Measurements from ENCODE around the gene CPO.

Gene CPO

GRCh38 chr2:206974551-206974950 lies 35.2 kb downstream of the CPO start:
- no peak for DNase-seq

DNA sequence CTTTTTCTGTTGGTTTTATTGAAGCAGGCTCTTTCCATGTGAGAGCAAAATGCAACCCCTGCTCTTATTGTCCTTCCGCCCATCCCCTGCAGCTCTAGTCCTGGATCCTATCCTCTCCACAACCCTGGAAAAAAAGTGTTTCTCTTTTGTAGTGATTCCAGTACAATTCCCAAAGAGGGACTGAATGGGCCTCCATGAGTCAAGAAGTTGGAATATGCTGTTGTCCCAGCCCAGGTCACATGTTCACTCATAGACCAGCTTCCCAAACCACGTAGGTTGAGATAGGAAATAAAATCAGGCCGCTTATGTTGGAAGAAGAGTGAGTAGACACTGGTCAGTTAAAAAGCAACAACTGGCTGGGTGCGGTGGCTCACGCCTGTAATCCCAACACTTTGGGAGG lies 39.4 kb downstream of the CPO start:
- DNase-seq, result no peak

DNA sequence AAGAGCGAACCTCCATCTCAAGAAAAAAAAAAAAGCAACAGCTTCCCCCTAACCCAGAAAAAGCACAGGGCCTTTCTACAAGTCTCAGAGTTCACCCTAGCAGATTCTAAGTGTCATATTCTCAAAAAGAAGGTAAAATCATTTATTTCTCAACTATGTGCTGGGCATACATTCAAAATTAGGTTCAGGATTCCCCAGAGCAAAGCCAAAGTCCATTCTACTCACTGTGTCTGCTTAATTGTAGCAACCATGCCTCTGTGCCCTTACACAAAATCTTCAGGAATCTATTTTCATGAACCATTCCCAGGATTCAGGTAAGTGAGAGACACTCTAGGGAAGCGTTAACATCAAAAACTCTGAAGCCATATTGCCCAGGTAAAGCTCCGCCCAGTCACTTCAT lies 40.0 kb downstream of the CPO start:
- DNase-seq, result no peak

DNA sequence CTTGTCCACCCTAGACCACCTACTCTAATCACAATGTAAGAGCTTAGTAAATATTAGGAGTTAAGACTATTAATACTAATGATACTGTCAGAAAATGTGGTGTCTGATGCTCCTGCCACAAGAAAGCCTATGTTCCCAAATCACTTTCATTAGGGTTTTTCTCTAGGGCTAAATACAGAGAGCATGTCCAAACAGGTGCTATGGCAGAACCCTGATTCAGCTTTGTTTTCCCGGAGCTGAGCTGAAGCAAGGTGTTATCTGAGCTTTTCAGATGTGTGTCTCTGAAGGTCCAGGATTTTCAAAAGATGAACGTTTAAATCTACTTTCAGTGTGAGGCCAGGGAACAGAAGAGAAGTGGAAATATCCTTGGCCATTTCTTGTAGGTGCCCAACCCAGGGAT lies 40.6 kb downstream of the CPO start:
- no peak for DNase-seq

DNA sequence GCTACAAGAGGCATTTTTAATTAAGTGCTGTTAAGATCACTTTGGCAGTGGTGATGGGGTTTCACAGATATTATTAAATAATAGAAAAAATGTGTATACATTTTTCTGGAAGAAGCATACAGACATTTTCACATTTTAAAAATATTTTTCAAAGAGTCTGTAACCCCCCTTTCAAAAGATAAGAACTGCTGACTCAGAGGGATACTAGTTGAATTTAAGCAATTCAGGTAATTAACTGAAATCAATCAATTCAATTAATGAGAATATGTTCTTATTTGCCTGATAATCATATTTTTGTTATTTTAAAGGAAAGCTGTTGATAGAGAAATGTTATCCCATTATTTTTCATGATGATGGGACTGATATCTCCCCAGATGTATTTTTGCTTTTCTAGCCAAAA lies 41.1 kb downstream of the CPO start:
- DNase-seq, result no peak

DNA sequence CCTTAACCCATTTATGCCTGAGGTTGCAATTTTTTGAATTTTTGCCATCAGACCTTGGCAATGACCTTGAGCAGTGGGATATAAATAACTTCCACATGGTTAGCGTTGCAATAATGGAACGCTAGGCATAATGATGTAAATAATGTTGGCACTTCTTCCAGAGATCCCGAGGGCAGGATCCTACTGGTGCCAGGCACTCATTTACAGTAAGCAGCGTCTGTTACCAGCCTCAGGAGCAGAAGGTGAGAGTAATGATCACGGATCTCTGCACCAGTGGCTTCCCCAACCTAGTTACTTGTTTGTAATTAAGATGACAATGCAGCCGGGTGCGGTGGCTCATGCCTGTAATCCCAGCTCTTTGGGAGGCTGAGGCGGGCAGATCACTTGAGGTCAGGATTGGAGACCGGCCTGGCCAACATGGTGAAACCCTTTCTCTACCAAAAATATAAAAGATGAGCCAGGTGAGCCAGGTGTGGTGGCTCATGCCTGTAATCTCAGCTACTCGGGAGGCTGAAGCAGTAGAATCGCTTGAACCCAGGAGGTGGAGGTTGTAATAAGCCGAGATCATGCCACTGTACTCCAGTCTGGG lies 41.9 kb downstream of the CPO start:
- DNase-seq, result no peak

DNA sequence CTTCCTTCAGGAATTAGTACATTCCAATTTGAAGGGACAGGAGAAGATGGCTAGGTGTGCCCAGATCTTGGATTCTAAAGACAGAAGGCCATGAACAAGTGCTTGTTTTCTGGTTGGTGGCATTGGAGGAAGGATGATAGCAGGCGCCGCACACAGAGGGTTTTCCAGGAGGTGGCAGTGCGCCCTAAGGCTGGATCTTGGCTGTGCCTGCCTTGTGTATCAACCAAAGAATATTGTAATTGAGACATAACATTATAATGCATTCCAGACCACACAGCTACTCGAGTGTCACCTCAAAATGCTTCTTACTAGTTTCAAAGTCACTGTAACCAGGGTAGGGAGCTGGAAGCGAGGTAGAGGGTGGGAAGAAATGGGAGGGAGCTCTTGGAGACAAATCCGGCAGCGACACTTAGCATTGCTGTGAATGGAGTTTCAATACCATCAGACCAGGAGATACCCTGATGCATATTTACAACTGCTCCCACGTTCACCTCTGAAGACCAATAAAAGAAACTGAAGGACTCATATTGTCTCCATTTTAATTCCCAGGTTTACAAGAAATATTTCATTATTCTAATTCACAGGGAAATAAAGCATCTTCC lies 42.5 kb downstream of the CPO start:
- DNase-seq, result peak; percentile 81

DNA sequence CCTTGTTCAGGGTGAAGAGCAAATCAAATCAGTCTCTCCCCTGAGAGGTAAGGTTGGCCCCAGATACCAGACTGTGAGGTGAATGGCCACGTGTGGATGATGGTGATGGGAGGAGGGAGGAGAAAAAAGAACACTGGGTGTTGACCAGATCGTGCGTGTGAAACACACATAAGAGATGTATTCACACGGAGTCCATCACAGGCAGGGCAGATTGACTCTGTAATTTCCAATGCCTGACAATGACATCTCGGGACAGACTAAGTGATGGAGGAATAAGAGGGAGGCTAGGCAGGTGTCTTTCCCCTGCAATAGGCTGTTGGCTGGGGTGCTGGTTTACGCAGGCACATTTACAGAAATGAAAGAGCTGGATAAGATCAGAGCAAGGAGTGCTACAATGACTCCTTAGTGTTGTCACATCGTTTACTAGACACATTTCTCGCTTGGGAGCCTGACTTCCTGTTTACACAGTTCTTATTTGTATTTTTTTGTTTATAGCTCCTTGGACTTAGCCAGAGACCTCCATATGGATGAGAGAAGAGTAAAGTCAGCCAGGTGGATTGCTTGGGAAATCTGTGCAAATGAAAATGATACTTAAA lies 43.1 kb downstream of the CPO start:
- no peak for DNase-seq

GRCh38 chr2:206983161-206983859 lies 44.0 kb downstream of the CPO start:
- no peak for DNase-seq

- DNase-seq, result no peak
These were observed 44.9 kb downstream of the CPO start for GRCh38 chr2:206984206-206984605.

- DNase-seq, result no peak
These were observed 47.6 kb downstream of the CPO start for GRCh38 chr2:206986943-206987342.

DNA sequence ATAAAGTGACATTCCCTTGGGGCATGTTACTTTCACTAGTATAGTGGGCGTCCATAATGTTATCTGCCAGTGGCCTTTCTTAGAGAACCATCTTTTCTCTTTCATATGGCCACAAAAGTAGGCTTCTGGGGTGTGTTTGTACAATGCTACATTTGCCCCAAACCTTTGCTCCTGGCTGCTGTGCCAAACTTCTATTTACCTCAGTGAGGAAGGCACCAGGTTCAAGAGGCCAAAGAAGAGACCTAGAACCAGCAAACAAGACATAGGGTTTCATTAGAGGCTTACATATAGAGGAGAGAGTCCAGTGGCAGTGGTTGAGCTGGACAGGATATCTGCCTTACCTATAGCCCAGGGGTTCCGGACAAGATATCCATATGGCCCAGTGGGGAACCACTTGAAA lies 48.5 kb downstream of the CPO start:
- no peak for DNase-seq

DNA sequence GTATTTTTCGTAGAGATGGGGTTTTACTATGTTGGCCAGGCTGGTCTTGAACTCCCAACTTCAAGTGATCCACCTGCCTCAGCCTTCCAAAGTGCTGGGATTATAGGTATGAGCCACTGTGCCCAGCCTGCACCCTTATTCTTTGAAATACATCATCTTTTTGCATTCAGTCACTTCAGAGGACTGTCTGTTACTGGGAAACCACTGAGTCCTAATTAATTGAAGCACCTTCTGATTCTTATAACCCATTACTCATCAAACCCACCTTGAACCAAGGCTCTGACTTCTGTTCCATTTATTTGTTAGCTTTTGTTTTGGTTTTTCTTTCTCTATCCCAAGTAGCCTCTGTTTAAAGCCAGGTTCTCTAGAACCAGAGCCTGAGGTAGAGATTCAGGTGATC lies 49.6 kb downstream of the CPO start:
- no peak for DNase-seq

GRCh38 chr2:206989311-206989710 lies 50.0 kb downstream of the CPO start:
- no peak for DNase-seq

GRCh38 chr2:206990360-206990759 lies 51.0 kb downstream of the CPO start:
- no peak for DNase-seq

- no peak for DNase-seq
These were observed 51.8 kb downstream of the CPO start for GRCh38 chr2:206991070-206991469.

GRCh38 chr2:206993396-206993911 lies 54.1 kb downstream of the CPO start:
- no peak for DNase-seq

DNA sequence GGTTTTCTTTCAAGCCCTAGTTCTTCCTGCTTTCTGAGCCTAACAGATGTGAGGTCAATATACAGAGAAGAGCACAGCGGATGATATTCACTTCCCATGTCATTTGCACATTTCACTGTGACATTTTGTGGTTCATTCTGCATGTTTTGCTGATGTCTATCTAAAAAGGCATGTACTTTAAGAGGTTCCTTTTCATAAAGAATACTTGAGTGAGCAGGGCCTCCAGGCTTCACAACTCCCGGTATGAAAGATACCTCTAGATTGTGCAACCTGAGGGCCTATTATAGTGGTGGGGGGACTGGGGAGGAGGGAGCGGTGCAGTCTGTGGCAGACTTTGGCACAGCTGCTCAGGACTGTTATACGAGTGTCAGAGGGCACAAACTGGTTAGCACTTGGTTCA lies 54.6 kb downstream of the CPO start:
- no peak for DNase-seq

DNA sequence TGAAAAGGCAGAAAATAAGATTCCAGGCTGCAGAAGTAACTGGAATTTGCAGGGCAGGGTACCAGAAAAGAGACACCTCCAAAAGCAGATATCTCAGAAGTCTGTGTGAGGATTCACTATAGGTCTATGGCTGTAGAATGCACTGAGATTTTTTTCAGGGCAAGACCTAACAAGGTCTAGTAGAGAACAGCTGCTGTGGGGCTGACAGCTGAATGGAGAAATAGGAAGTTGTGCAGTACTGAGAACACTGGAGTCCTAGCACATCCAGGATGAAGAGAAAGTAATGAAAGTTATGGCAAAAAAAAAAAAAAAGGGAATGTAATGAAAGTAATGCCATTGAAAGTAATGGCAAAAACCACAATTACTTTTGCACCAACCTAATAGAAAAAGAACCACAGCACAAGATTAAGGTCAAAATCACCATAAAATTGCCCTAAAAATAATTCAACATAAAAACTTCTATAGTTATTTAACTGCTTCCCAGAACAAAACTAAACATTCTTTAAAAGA lies 57.3 kb downstream of the CPO start:
- no peak for DNase-seq

DNA sequence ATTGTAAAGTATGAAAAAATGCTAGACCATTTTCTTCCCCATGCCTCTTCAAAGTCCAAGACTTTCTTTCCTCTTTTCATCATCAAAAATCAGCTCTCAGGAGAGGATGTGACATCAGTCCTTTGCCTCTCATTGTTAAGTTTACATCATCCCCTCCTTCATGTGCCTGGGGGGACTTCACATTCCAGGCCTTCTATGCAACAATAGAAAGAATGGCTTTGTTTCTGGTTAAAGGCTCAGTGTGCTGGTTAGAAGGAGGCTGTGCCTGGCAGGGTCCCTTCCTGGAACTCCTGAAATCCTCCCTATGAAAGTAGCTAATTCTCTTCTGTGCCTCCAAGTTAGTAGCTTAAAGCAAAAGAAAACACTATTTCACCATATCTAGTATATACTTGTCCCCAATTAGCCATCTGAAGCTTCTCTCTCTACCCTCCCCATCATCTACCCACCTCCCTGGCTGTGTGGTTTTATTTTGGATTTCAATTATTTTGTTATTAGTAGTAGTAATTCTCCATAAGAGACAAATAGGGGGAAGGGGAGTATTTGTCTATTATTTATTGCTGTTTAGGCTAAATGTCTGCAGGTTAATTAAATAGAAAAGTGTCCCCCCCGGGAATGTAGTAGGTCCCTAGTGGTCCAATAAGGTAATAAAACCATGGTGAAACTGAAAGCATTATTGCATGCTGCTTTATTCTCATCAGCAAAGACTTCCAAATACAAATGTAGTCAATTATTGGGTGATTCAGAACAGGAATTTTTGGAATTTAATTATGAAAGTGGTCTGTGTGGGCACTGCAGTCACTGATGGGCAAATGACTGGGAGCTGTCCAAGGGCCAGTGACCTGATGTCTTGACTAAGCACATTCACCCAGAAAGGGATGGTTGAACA lies 69.0 kb downstream of the CPO start:
- DNase-seq, result no peak

GRCh38 chr2:207012461-207012860 lies 73.1 kb downstream of the CPO start:
- DNase-seq, result no peak

GRCh38 chr2:207014424-207014823 lies 75.1 kb downstream of the CPO start:
- DNase-seq, result no peak

DNA sequence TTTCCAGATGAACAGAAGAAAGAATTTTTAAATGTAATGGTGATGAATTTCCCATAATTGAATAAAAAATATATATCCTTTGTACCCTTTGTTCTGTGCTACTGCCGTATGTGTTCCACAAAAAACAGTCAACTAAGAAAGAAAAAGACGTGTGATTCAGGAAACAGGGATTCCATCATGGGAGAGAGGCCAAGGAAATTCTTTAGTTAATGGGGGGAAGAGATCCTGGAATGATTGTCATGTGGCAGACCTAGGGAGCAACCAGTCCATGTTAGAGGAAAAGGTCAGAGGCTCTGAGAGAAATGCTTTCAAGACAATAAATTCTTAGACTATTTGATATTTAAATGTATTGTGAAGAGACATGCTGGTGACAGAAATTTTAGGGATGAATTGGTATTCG lies 76.6 kb downstream of the CPO start:
- DNase-seq, result no peak
